Amygdala (tissue), 56 donors: Measurements from ENCODE around the gene BAIAP3.

ENCODE experiments used
- DNase-seq, 56 donors: peaks; one replicate each; lab custom pipeline; 2025; lab: John Stamatoyannopoulos, UW

The BAIAP3 gene

GRCh38 chr16:1343428-1344242 is 10.2 kb downstream of the BAIAP3 start:
- DNase-seq, result no peak

GRCh38 chr16:1344499-1344898 is 11.1 kb downstream of the BAIAP3 start:
- no peak for DNase-seq

GRCh38 chr16:1345087-1345486 is 11.6 kb downstream of the BAIAP3 start:
- DNase-seq, result no peak

- DNase-seq, result no peak
Observed at GRCh38 chr16:1345651-1346421, 12.4 kb downstream of the BAIAP3 start.

GRCh38 chr16:1346422-1347285 is 13.2 kb downstream of the BAIAP3 start:
- no peak for DNase-seq

- no peak for DNase-seq
Observed at GRCh38 chr16:1347286-1347855, 13.9 kb downstream of the BAIAP3 start.

- no peak for DNase-seq
Observed at GRCh38 chr16:1347962-1348361, 14.5 kb downstream of the BAIAP3 start.

GRCh38 chr16:1348441-1348840 is 15.0 kb downstream of the BAIAP3 start:
- DNase-seq, result no peak

GRCh38 chr16:1348926-1349325 is 15.5 kb downstream of the BAIAP3 start:
- no peak for DNase-seq

- no peak for DNase-seq
Observed at GRCh38 chr16:1349351-1349750, 15.9 kb downstream of the BAIAP3 start.

GRCh38 chr16:1349951-1350350 is 16.5 kb downstream of the BAIAP3 start:
- no peak for DNase-seq

GRCh38 chr16:1350691-1351090 is 17.2 kb downstream of the BAIAP3 start:
- no peak for DNase-seq

- DNase-seq, result peak in 1 of 56 donors; percentile 24
Observed at GRCh38 chr16:1351215-1351581, 17.8 kb downstream of the BAIAP3 start.

GRCh38 chr16:1351582-1352362 is 18.3 kb downstream of the BAIAP3 start, which contains the start of the genes GNPTG and TSR3:
Gene GNPTG (plus strand): TSS chr16:1351931. CDS start chr16:1351966, 35 bp downstream.
Gene TSR3 (minus strand): TSS chr16:1351878. CDS start chr16:1351804, 74 bp downstream.
- peak in 48 of 56 donors; percentile 17 to 86 (median 60) for DNase-seq

- no peak for DNase-seq
Observed at GRCh38 chr16:1354815-1355540, 21.5 kb downstream of the BAIAP3 start.

GRCh38 chr16:1355591-1355990 is 22.1 kb downstream of the BAIAP3 start:
- no peak for DNase-seq

GRCh38 chr16:1356061-1356900 is 22.8 kb downstream of the BAIAP3 start:
- DNase-seq, result no peak
